SJSA1 (cell line): ENCODE data around the gene CEACAM6. TPM values are rescaled to one million over a fixed set of nuclear protein-coding genes. Genes with fewer than 3 reads are reported as not detected.
"Not testable (repeated sequence)": the region's sequence is repeated elsewhere in the genome, so short reads cannot be mapped to it uniquely, and the experiment has no call there.

Experiments used
- DNase-seq, 2 experiments: peaks; one replicate each; pipeline ENCODE4 v3.0.0-alpha.2; 2015 to 2020; ENCODE audit warnings: low spot score in 2 of 2, low read depth in 1 of 2
- H3K27ac ChIP-seq: fragments of 250-450 bp; sonication (Bioruptor Pico); 2 replicates; pipeline ENCODE4 v1.5.1; 2020; ENCODE audit warnings: mild to moderate bottlenecking, moderate library complexity
- H3K27me3 ChIP-seq: fragments of 250-450 bp; sonication (Bioruptor Pico); replicated peaks from 2 replicates; pipeline ENCODE4 v1.5.1; 2020; ENCODE audit warnings: mild to moderate bottlenecking, moderate library complexity
- H3K36me3 ChIP-seq: fragments of 250-450 bp; sonication (Bioruptor Pico); 2 replicates; pipeline ENCODE4 v1.5.1; 2020; ENCODE audit warnings: mild to moderate bottlenecking
- H3K4me1 ChIP-seq: fragments of 250-450 bp; sonication (Bioruptor Pico); replicated peaks from 2 replicates; pipeline ENCODE4 v1.6.1; 2021; ENCODE audit warnings: mild to moderate bottlenecking
- H3K4me3 ChIP-seq: fragments of 250-450 bp; sonication (Bioruptor Pico); 2 replicates; pipeline ENCODE4 v1.5.1; 2020; ENCODE audit warnings: mild to moderate bottlenecking
- H3K9me3 ChIP-seq: fragments of 250-450 bp; sonication (Bioruptor Pico); replicated peaks from 2 replicates; pipeline ENCODE4 v1.5.1; 2020; ENCODE audit warnings: mild to moderate bottlenecking
- total RNA-seq: library from RNA; depleted of rRNA; stranded (reverse); fragments of >200 nt; shearing (Covaris generic); gene quantifications from 2 replicates; pipeline ENCODE4 v1.2.3, GENCODE V29; 2014; rRNA removed

CEACAM6 gene
- not detected in 2 replicates for total RNA-seq

DNA sequence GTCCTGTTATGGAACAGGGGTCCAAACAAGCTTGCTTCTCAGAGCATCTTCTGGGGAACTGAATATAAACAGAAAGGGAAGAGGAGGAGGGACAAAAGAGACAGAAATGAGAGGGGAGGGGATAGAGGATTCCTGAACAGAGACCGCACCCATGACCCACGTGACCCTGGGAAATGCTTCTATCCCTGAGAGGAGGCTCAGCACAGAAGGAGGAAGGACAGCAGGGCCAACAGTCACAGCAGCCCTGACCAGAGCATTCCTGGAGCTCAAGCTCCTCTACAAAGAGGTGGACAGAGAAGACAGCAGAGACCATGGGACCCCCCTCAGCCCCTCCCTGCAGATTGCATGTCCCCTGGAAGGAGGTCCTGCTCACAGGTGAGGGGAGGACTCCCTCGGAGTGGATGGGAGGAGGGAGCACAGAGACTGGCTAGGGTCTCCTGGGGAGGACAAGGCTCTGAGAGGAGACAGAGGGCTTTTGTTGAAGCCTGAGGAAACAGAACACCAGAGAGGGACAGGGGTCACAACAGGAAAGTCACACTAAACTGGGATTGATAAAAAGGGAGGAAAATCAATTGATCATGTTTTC, at the start of gene CEACAM6:
CEACAM6 (plus strand) TSS at position 203 of the 586 bp plus-strand sequence; CDS start at position 312, 109 bp downstream.
- H3K27ac ChIP-seq: no peak within 1 kb of the TSS
- peaks cover 28% of the 10 kb centered on the region for H3K27me3 ChIP-seq
- H3K4me1 ChIP-seq: no peaks in the 10 kb centered on the region
- DNase-seq: no peak
- H3K9me3 ChIP-seq: no peaks in the 10 kb centered on the region
- H3K36me3 ChIP-seq: no peaks in the 10 kb centered on the region
- no peak within 1 kb of the TSS for H3K4me3 ChIP-seq

DNA sequence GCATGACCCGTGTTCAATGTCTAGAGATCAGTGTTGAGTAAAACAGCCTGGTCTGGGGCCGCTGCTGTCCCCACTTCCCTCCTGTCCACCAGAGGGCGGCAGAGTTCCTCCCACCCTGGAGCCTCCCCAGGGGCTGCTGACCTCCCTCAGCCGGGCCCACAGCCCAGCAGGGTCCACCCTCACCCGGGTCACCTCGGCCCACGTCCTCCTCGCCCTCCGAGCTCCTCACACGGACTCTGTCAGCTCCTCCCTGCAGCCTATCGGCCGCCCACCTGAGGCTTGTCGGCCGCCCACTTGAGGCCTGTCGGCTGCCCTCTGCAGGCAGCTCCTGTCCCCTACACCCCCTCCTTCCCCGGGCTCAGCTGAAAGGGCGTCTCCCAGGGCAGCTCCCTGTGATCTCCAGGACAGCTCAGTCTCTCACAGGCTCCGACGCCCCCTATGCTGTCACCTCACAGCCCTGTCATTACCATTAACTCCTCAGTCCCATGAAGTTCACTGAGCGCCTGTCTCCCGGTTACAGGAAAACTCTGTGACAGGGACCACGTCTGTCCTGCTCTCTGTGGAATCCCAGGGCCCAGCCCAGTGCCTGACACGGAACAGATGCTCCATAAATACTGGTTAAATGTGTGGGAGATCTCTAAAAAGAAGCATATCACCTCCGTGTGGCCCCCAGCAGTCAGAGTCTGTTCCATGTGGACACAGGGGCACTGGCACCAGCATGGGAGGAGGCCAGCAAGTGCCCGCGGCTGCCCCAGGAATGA, 48.4 kb upstream of the CEACAM6 start:
- peak; percentile 59 to 67 for DNase-seq
- peaks cover 11% of the 10 kb centered on the region; the same call in 1 of the 2 replicates for H3K27me3 ChIP-seq
- no peaks in the 10 kb centered on the region for H3K4me1 ChIP-seq
- H3K9me3 ChIP-seq: no peaks in the 10 kb centered on the region
- H3K36me3 ChIP-seq: no peaks in the 10 kb centered on the region
- no peak overlapping the region for H3K4me3 ChIP-seq
- no peak overlapping the region for H3K27ac ChIP-seq

- H3K9me3 ChIP-seq: no peaks in the 10 kb centered on the region
- H3K4me3 ChIP-seq: no peak overlapping the region
- no peaks in the 10 kb centered on the region for H3K36me3 ChIP-seq
- no peaks in the 10 kb centered on the region for H3K4me1 ChIP-seq
- H3K27ac ChIP-seq: no peak overlapping the region
- H3K27me3 ChIP-seq: peaks cover 17% of the 10 kb centered on the region; the same call in 1 of the 2 replicates
- DNase-seq: no peak
Measured at GRCh38 chr19:41707502-41707812, 47.9 kb upstream of the CEACAM6 start.

GRCh38 chr19:41707871-41708371, 47.4 kb upstream of the CEACAM6 start:
- H3K9me3 ChIP-seq: no peaks in the 10 kb centered on the region
- no peak overlapping the region for H3K4me3 ChIP-seq
- no peaks in the 10 kb centered on the region for H3K36me3 ChIP-seq
- H3K4me1 ChIP-seq: no peaks in the 10 kb centered on the region
- DNase-seq: no peak
- H3K27ac ChIP-seq: no peak overlapping the region
- peaks cover 21% of the 10 kb centered on the region; the same call in 1 of the 2 replicates for H3K27me3 ChIP-seq

DNA sequence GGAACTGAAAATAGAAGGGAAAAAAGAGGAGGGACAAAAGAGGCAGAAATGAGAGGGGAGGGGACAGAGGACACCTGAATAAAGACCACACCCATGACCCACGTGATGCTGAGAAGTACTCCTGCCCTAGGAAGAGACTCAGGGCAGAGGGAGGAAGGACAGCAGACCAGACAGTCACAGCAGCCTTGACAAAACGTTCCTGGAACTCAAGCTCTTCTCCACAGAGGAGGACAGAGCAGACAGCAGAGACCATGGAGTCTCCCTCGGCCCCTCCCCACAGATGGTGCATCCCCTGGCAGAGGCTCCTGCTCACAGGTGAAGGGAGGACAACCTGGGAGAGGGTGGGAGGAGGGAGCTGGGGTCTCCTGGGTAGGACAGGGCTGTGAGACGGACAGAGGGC, 46.8 kb upstream of the CEACAM6 start, which contains the start of gene CEACAM5:
CEACAM5 (plus strand) TSS at position 146 of the 400 bp plus-strand sequence; CDS start at position 252, 106 bp downstream.
- Histone ChIP-seq H3K9me3 (no peaks in the 10 kb centered on the region), H3K4me3 (no peak within 1 kb of the TSS), H3K4me1 (no peaks in the 10 kb centered on the region), H3K36me3 (no peaks in the 10 kb centered on the region), H3K27me3 (peaks cover 26% of the 10 kb centered on the region), H3K27ac (no peak within 1 kb of the TSS)
- no peak for DNase-seq

DNA sequence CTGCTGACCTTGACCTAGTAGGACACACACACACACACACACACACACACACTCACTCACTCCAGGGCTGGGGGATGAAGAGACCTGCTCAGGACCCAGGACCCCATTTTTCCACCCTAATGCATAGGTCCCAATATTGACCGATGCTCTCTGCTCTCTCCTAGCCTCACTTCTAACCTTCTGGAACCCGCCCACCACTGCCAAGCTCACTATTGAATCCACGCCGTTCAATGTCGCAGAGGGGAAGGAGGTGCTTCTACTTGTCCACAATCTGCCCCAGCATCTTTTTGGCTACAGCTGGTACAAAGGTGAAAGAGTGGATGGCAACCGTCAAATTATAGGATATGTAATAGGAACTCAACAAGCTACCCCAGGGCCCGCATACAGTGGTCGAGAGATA, 45.8 kb upstream of the CEACAM6 start:
- H3K27ac ChIP-seq, DNase-seq, H3K4me1 ChIP-seq, H3K36me3 ChIP-seq, H3K9me3 ChIP-seq, H3K4me3 ChIP-seq: not testable (repeated sequence)
- peaks cover 29% of the 10 kb centered on the region for H3K27me3 ChIP-seq

DNA sequence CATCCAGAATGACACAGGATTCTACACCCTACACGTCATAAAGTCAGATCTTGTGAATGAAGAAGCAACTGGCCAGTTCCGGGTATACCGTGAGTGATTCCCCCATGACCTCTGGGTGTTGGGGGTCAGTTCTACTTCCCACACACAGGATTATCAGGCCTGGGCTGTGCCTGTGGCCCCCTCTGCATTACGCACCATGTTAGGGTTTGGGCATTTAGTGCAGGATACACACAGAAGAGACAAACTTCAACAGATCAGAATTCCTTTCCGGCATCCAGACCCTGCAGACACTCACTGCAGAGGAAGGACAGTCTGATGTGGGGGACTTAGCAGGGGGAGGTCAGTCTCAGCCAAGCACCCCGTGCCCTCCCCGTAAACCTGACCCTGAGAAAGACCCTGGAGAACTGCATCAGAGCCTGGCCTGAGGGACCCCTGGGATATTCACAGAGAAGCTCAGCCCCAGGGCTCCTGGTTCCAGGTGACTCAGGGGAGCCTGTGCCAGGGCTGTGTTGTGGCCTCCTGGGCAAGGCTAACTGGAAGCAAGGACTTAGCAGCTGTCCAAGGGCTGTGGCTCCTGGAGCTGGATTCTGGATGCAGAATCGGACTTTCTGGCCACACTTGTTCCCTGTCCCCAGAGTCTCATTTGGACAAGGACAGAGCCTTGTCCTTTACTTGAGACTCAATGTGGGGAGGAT, 45.2 kb upstream of the CEACAM6 start:
- peaks cover 29% of the 10 kb centered on the region for H3K27me3 ChIP-seq

DNA sequence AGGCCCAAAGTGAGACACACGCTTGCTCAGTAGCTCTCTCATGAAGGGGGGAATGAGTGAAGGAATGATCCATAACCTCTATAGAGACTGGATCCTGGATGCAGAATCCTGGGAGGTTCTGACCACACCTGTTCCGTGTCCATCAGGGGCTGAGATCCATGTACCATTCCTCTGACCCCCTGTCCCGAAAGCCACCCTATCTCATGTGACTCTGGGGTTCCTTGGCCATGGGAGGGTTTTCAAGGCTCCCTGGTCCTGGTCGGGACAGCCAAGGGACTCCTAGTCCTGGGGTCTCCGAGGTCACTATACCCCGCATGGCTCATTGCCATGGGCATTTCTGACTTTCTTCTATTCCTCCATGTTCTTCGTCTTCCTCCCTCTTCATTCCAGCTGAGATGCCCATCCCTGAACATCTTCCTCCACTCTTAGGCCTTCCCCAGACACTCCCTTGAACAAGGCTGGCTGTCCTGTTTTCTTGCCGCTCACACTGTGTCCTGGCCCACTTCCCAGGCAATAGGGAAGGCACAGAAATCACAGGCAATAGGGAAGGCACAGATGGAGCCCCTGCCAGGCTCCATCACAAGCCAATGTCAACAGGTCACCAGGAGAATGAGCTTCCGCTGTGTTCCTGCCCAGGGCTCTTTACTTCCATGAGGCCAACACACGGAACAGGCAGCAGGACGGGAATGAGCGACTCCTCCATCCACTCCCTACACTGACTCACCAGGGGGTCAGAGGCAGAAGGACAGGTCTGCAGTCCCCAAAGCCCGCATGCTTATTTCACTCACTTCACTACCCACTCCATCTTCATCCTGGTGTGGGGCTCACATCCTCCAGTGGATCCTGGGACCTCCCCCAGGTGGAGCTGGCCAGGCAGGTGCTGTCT, 43.7 kb upstream of the CEACAM6 start:
- Histone ChIP-seq H3K27me3 (peaks cover 24% of the 10 kb centered on the region), H3K4me1 (no peaks in the 10 kb centered on the region), H3K27ac (no peak overlapping the region), H3K36me3 (no peaks in the 10 kb centered on the region), H3K4me3 (no peak overlapping the region), H3K9me3 (no peaks in the 10 kb centered on the region)
- DNase-seq: no peak

More for the DNA sequence above, 45.2 kb upstream of the CEACAM6 start:
- DNase-seq: no peak
- Histone ChIP-seq H3K36me3 (no peaks in the 10 kb centered on the region), H3K4me1 (no peaks in the 10 kb centered on the region), H3K9me3 (no peaks in the 10 kb centered on the region), H3K27ac (no peak overlapping the region), H3K4me3 (no peak overlapping the region)

GRCh38 chr19:41714598-41714997, 40.7 kb upstream of the CEACAM6 start:
- Histone ChIP-seq H3K9me3 (no peaks in the 10 kb centered on the region), H3K4me3 (no peak overlapping the region), H3K27me3 (peaks cover 21% of the 10 kb centered on the region), H3K36me3 (no peaks in the 10 kb centered on the region), H3K4me1 (no peaks in the 10 kb centered on the region), H3K27ac (no peak overlapping the region)
- no peak for DNase-seq

- no peak for DNase-seq
- peaks cover under 1% of the 10 kb centered on the region for H3K27me3 ChIP-seq
- no peaks in the 10 kb centered on the region for H3K9me3 ChIP-seq
- no peak overlapping the region for H3K4me3 ChIP-seq
- H3K4me1 ChIP-seq: no peaks in the 10 kb centered on the region
- no peaks in the 10 kb centered on the region for H3K36me3 ChIP-seq
- H3K27ac ChIP-seq: no peak overlapping the region
Measured at GRCh38 chr19:41718761-41719160, 36.6 kb upstream of the CEACAM6 start.

GRCh38 chr19:41720103-41720502, 35.2 kb upstream of the CEACAM6 start:
- no peak for DNase-seq
- Histone ChIP-seq H3K4me3 (no peak overlapping the region), H3K27me3 (peaks cover 13% of the 10 kb centered on the region), H3K9me3 (no peaks in the 10 kb centered on the region), H3K27ac (no peak overlapping the region), H3K4me1 (no peaks in the 10 kb centered on the region), H3K36me3 (no peaks in the 10 kb centered on the region)

DNA sequence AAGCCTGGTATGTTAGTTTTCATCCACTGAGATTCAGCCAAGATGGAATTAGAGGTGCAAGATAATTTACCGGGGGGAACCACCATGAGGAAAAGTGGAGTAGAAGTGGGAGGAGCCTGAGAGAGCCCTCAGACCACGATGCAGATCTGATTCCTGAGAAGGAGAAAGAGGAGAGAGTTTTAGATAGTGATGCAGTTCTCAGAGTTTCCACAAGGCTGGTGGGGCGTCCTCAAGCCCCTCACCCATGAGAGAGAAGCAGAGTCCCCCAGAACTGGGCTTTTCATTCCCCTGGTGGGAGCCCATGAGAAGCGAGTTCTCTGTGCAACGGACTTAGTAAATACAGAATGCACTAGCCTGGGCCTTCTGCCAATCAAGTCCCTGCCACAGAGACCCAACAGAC, 28.8 kb upstream of the CEACAM6 start:
- peaks cover 28% of the 10 kb centered on the region for H3K27me3 ChIP-seq
- no peak for DNase-seq
- H3K9me3 ChIP-seq: 0 out of 2 replicates have a peak, but pooled peaks cover 2% of the 10 kb centered on the region
- no peaks in the 10 kb centered on the region for H3K36me3 ChIP-seq
- no peak overlapping the region for H3K27ac ChIP-seq
- no peak overlapping the region for H3K4me3 ChIP-seq
- no peaks in the 10 kb centered on the region for H3K4me1 ChIP-seq

- H3K4me1 ChIP-seq: no peaks in the 10 kb centered on the region
- DNase-seq: no peak
- H3K9me3 ChIP-seq: no peaks in the 10 kb centered on the region
- no peak overlapping the region for H3K4me3 ChIP-seq
- H3K36me3 ChIP-seq: no peaks in the 10 kb centered on the region
- no peak overlapping the region for H3K27ac ChIP-seq
- peaks cover 27% of the 10 kb centered on the region for H3K27me3 ChIP-seq
Measured at GRCh38 chr19:41734156-41734555, 21.2 kb upstream of the CEACAM6 start.
